Endothelial cell of umbilical vein (primary cell): Measurements from ENCODE around the gene SRRM3. TPM values are rescaled to one million over a fixed set of nuclear protein-coding genes. Genes with fewer than 3 reads are reported as not detected.

Experiments
- BruUV-seq: library from RNA; stranded (reverse); fragments of 400-500 nt; replicated peaks from 2 replicates; lab custom pipeline; 2021; lab: Mats Ljungman, UMichigan
- CTCF ChIA-PET: fragments of 300-600, 350-600 bp; sonication (Branson Sonifier 250); formaldehyde crosslinking; loops from one replicate; lab custom pipeline; 2021; ENCODE audit warnings: antibody characterized with exemption, inconsistent platforms; lab: Charles Lee
- POLR2A ChIA-PET: fragments of 300-600, 350-600 bp; sonication (Branson Sonifier 250); formaldehyde crosslinking; loops from one replicate; lab custom pipeline; 2021; ENCODE audit warnings: antibody characterized with exemption, inconsistent platforms; lab: Charles Lee
- DNase-seq: peaks from one replicate; pipeline ENCODE4 v3.0.0-alpha.2; 2011; ENCODE audit warnings: low read depth, low spot score
- FAIRE-seq: peaks from 2 replicates; lab custom pipeline; 2011; peaks lifted over from hg19 to GRCh38; lab: Jason Lieb, UNC
- H2AFZ ChIP-seq: 2 replicates; pipeline ENCODE4 v1.6.0; 2012; ENCODE audit warnings: low read depth, low read length, control low read depth, inconsistent platforms
- H3K27ac ChIP-seq: 2 replicates; pipeline ENCODE4 v1.5.1; 2011; ENCODE audit warnings: low read depth, mild to moderate bottlenecking, control low read depth, low read length, moderate library complexity; ENCODE audit not compliant: insufficient read depth
- H3K27me3 ChIP-seq, 2 experiments: 2 replicates each; pipeline versions ENCODE4 v1.6.0 to v1.6.1; 2011; ENCODE audit warnings: low read length in 2 of 2, mixed read lengths in 1 of 2; ENCODE audit not compliant: control insufficient read depth in 2 of 2, insufficient read depth in 2 of 2
- H3K36me3 ChIP-seq, 2 experiments: 2 replicates in 1 of 2; 3 replicates in 1 of 2; pipeline ENCODE4 v1.5.1; 2011; ENCODE audit warnings: low read length in 2 of 2, mild to moderate bottlenecking in 1 of 2, moderate library complexity in 1 of 2; ENCODE audit not compliant: control insufficient read depth in 2 of 2, insufficient read depth in 2 of 2; ENCODE audit errors: extremely low read depth in 1 of 2
- H3K4me1 ChIP-seq: 3 replicates; pipeline ENCODE4 v1.5.1; 2011; ENCODE audit warnings: mild to moderate bottlenecking, low read length; ENCODE audit not compliant: control insufficient read depth, insufficient read depth; ENCODE audit errors: extremely low read depth
- H3K4me2 ChIP-seq: 2 replicates; pipeline ENCODE4 v1.6.1; 2011; ENCODE audit warnings: low read length, control low read depth, mixed read lengths; ENCODE audit not compliant: insufficient read depth
- H3K4me3 ChIP-seq, 3 experiments: fragments of 200-600 bp in 1 of 3; sonication (generic), shearing (Covaris generic) in 1 of 3; replicated peaks in 1 of 3; 2 replicates each; pipeline ENCODE4 v1.5.1; 2011 to 2016; ENCODE audit warnings: control low read depth in 3 of 3, low read length in 3 of 3, mild to moderate bottlenecking in 2 of 3, inconsistent platforms in 1 of 3, low read depth in 1 of 3, moderate library complexity in 1 of 3; ENCODE audit not compliant: insufficient read depth in 1 of 3
- H3K79me2 ChIP-seq: 2 replicates; pipeline ENCODE4 v1.6.0; 2012; ENCODE audit warnings: low read length, inconsistent platforms; ENCODE audit not compliant: control insufficient read depth, insufficient read depth
- H3K9ac ChIP-seq: replicated peaks from 2 replicates; pipeline ENCODE3; 2011; ENCODE audit warnings: low read length, control low read depth; ENCODE audit not compliant: insufficient read depth; ENCODE audit errors: extremely low read depth
- H3K9me1 ChIP-seq: replicated peaks from 3 replicates; pipeline ENCODE4 v1.6.0; 2011; ENCODE audit warnings: mild to moderate bottlenecking, low read length; ENCODE audit not compliant: control insufficient read depth, insufficient read depth; ENCODE audit errors: extremely low read depth
- H3K9me3 ChIP-seq: replicated peaks from 2 replicates; pipeline ENCODE4 v1.5.1; 2012; ENCODE audit warnings: low read length, inconsistent platforms; ENCODE audit not compliant: control insufficient read depth, insufficient read depth
- H4K20me1 ChIP-seq: replicated peaks from 2 replicates; pipeline ENCODE3; 2011; ENCODE audit warnings: mild to moderate bottlenecking, low read length; ENCODE audit not compliant: control insufficient read depth, insufficient read depth; ENCODE audit errors: extremely low read depth
- EZH2 ChIP-seq: IDR thresholded peaks from 2 replicates; pipeline ENCODE4 v1.6.1; 2012; ENCODE audit warnings: borderline replicate concordance, low read depth, mild to moderate bottlenecking, moderate library complexity, low read length, inconsistent platforms; ENCODE audit not compliant: severe bottlenecking
- FOS ChIP-seq: IDR thresholded peaks from 2 replicates; pipeline ENCODE4 v1.6.1; 2011; ENCODE audit warnings: mild to moderate bottlenecking, low read length, moderate library complexity, borderline replicate concordance; ENCODE audit not compliant: insufficient read depth
- GATA2 ChIP-seq: IDR thresholded peaks from 2 replicates; pipeline ENCODE4 v1.7.0; 2011; ENCODE audit warnings: low read depth, mild to moderate bottlenecking, moderate library complexity, mixed read lengths, low read length; ENCODE audit not compliant: insufficient read length, insufficient read depth
- JUN ChIP-seq: IDR thresholded peaks from 2 replicates; pipeline ENCODE4 v1.6.1; 2011; ENCODE audit warnings: borderline replicate concordance, low read depth; ENCODE audit not compliant: insufficient read length, insufficient read depth
- MYC ChIP-seq: IDR thresholded peaks from one replicate; pipeline ENCODE4 v1.6.1; 2011; ENCODE audit warnings: mild to moderate bottlenecking, low read depth, low read length
- POLR2A ChIP-seq: IDR thresholded peaks from 2 replicates; pipeline ENCODE4 v1.6.1; 2012; ENCODE audit warnings: low read depth, mild to moderate bottlenecking, control low read depth, low read length
- POLR2AphosphoS5 ChIP-seq: IDR thresholded peaks from 2 replicates; pipeline ENCODE4 v1.6.1; 2012; ENCODE audit warnings: low read depth, mild to moderate bottlenecking, control low read depth, low read length, moderate library complexity; ENCODE audit not compliant: insufficient read depth
- dilution Hi-C: fragments of 300-500 bp; cut with MboI; formaldehyde crosslinking; loops from one replicate; pipeline ENCODE4 v1.15.0; 2019; ENCODE audit warnings: low sequenced_read_pairs; ENCODE audit not compliant: extremely low pct_ligation_motif_present
- intact Hi-C: fragments of 100-400 bp; cut with micrococcal nuclease; formaldehyde crosslinking; loops from one replicate; pipeline ENCODE4 v1.10.0; 2022
- polyA plus RNA-seq, 4 experiments: library from polyadenylated mRNA; depleted of rRNA in 3 of 4; stranded (reverse) in 3 of 4; unstranded in 1 of 4; fragments of >200 nt; gene quantifications; 2 replicates each; pipeline versions ENCODE4 v1.2.1 to v1.2.3, GENCODE V29; 2011 to 2012; ENCODE audit warnings: missing spikeins in 1 of 4
- total RNA-seq: library from RNA; stranded (reverse); gene quantifications from 2 replicates; pipeline ENCODE4 v1.2.3, GENCODE V29; 2021
- TF ChIP-seq, protein P1 (sequence below), 2 donors: IDR thresholded peaks; 1 replicate in 1 of 2; 2 replicates in 1 of 2; pipeline ENCODE4 v1.5.1; 2011; ENCODE audit warnings: low read length in 2 of 2, mild to moderate bottlenecking in 2 of 2, moderate library complexity in 2 of 2, control low read depth in 1 of 2, inconsistent platforms in 1 of 2, low read depth in 1 of 2; ENCODE audit not compliant: insufficient read depth in 1 of 2; ENCODE audit errors: extremely low read depth in 1 of 2
- TF ChIP-seq, protein P2 (sequence below): IDR thresholded peaks from 2 replicates; pipeline ENCODE4 v1.6.1; 2011; ENCODE audit not compliant: insufficient read depth, insufficient read length

The SRRM3 gene
- total and polyA plus RNA-seq, 2 donors (not counting 3 experiments of a cell fraction or from before 2014, with no cell fraction given) = 4.4 to 5.4 TPM

DNA sequence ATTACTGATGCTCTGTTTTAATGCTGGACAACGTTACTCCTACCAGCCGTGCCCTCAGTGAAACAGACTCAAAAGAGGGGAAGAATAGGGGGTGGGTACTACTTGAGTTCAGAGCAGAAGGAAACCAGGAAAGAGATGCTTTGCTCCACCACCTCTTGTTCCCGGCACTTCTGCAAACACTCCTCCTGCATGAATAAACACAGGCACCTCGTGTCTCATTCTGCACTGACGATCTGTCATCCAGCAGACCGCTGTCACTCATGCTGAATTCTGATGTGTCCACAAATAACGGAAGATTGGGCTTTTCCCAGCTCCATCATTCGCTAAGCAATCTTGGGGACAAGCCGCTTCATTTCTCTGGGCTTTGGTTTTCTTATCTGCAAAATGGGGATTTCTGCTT, 130.4 kb downstream of the SRRM3 start:
- H3K36me3 ChIP-seq = peaks cover 9 to 16% of the 10 kb centered on the region in 2 experiments
- no peak overlapping the region for H2AFZ ChIP-seq
- H3K4me2 ChIP-seq = no peak overlapping the region
- no peak for TF ChIP-seq GATA2
- TF ChIP-seq, protein P1, sequence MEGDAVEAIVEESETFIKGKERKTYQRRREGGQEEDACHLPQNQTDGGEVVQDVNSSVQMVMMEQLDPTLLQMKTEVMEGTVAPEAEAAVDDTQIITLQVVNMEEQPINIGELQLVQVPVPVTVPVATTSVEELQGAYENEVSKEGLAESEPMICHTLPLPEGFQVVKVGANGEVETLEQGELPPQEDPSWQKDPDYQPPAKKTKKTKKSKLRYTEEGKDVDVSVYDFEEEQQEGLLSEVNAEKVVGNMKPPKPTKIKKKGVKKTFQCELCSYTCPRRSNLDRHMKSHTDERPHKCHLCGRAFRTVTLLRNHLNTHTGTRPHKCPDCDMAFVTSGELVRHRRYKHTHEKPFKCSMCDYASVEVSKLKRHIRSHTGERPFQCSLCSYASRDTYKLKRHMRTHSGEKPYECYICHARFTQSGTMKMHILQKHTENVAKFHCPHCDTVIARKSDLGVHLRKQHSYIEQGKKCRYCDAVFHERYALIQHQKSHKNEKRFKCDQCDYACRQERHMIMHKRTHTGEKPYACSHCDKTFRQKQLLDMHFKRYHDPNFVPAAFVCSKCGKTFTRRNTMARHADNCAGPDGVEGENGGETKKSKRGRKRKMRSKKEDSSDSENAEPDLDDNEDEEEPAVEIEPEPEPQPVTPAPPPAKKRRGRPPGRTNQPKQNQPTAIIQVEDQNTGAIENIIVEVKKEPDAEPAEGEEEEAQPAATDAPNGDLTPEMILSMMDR (IDR thresholded peaks at IDR 0.05; ENCODE audit: extremely low read depth in 1 of 2, insufficient read depth in 1 of 2, low read depth in 1 of 2, low read length in 2 of 2) = no peak
- TF ChIP-seq POLR2AphosphoS5 = no peak
- no peak for TF ChIP-seq EZH2
- no peak for TF ChIP-seq FOS
- TF ChIP-seq POLR2A = no peak
- TF ChIP-seq, protein P2, sequence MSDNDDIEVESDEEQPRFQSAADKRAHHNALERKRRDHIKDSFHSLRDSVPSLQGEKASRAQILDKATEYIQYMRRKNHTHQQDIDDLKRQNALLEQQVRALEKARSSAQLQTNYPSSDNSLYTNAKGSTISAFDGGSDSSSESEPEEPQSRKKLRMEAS = no peak
- TF ChIP-seq JUN = no peak
- no peak for TF ChIP-seq MYC
- ChIA-PET CTCF (no interaction called here), POLR2A (no interaction called here)
- H3K27me3 ChIP-seq = no peaks in the 10 kb centered on the region
- dilution Hi-C loops (no loop called here), intact Hi-C loops (no loop called here)
- H3K9ac ChIP-seq = no peak overlapping the region
- DNase-seq (no peak), FAIRE-seq (no peak)
- H3K4me3 ChIP-seq = no peak overlapping the region
- H3K9me3 ChIP-seq = no peaks in the 10 kb centered on the region
- peaks cover 9% of the 10 kb centered on the region for H3K4me1 ChIP-seq
- BruUV-seq = no TSS peak
- peaks cover 97% of the 10 kb centered on the region for H3K79me2 ChIP-seq
- H4K20me1 ChIP-seq = peaks cover 19% of the 10 kb centered on the region
- H3K27ac ChIP-seq = no peak overlapping the region
- no peaks in the 10 kb centered on the region for H3K9me1 ChIP-seq
